ENCODE measurements around the gene SLC25A42. TPM values are rescaled to one million over a fixed set of nuclear protein-coding genes. Genes with fewer than 3 reads are reported as not detected.
A peak's percentile ranks its signal among the peaks of the same experiment; 100 is the strongest.
"Not testable (repeated sequence)": the region's sequence is repeated elsewhere in the genome, so short reads cannot be mapped to it uniquely, and the experiment has no call there.

SLC25A42 gene
- 12.9 TPM for polyA plus RNA-seq
- long read RNA-seq, donor 1 = 0 reads
- long read RNA-seq, donor 2, partial matches to known transcripts = 15 of 37 reads
- long read RNA-seq, donor 2, other reads (novel, unspliced or antisense) = 18 of 37 reads
- long read RNA-seq, donor 3 = 0 reads
- long read RNA-seq, donor 4 = 0 reads
- long read RNA-seq, donor 5 = 0 reads
- long read RNA-seq, donor 6, partial matches to known transcripts = 16 of 28 reads
- long read RNA-seq, donor 6, other reads (novel, unspliced or antisense) = 10 of 28 reads
- long read RNA-seq, donor 7 = 0 reads
- long read RNA-seq, donor 8, partial matches to known transcripts = 0 of 2 reads
- long read RNA-seq, donor 8, other reads (novel, unspliced or antisense) = 0 of 2 reads
- long read RNA-seq, donor 9, partial matches to known transcripts = 0 of 1 reads
- long read RNA-seq, donor 9, other reads (novel, unspliced or antisense) = 0 of 1 reads
- long read RNA-seq, donor 10, partial matches to known transcripts = 15 of 27 reads
- long read RNA-seq, donor 10, other reads (novel, unspliced or antisense) = 11 of 27 reads
- long read RNA-seq, donor 11, partial matches to known transcripts = 7 of 8 reads
- long read RNA-seq, donor 11, other reads (novel, unspliced or antisense) = 0 of 8 reads

GRCh38 chr19:19063183-19064097, at the start of gene SLC25A42:
Gene SLC25A42, plus strand, starts transcription at chr19:19063994. Its CDS starts 32,131 bp downstream, at chr19:19096125.
- DNase-seq = peak; percentile 100
- Histone ChIP-seq H3K27me3 (ENCODE audit: control insufficient read depth, insufficient read depth, low read length) (no peaks in the 10 kb centered on the region), H3K4me1 (ENCODE audit: control insufficient read depth, insufficient read depth, low read length) (peaks cover 9% of the 10 kb centered on the region), H3K27ac (ENCODE audit: low read length) (peak within 1 kb of the TSS; percentile 42), H3K9me3 (ENCODE audit: control insufficient read depth, low read depth, low read length) (no peaks in the 10 kb centered on the region), H3K4me3 (ENCODE audit: low read length) (peak within 1 kb of the TSS; percentile 75), H3K36me3 (ENCODE audit: control insufficient read depth, insufficient read depth, low read length) (peaks cover 11% of the 10 kb centered on the region)
- WGBS (ENCODE audit: insufficient coverage, low lambda C conversion rate) = no CpG with 5 or more reads among the region's 77 CpGs

GRCh38 chr19:19021115-19021514, 42.7 kb upstream of the SLC25A42 start:
- Histone ChIP-seq H3K27ac (ENCODE audit: low read length) (no peak overlapping the region), H3K9me3 (ENCODE audit: control insufficient read depth, low read depth, low read length) (no peaks in the 10 kb centered on the region), H3K4me1 (ENCODE audit: control insufficient read depth, insufficient read depth, low read length) (peaks cover 2% of the 10 kb centered on the region), H3K36me3 (ENCODE audit: control insufficient read depth, insufficient read depth, low read length) (peaks cover 62% of the 10 kb centered on the region), H3K4me3 (ENCODE audit: low read length) (no peak overlapping the region), H3K27me3 (ENCODE audit: control insufficient read depth, insufficient read depth, low read length) (no peaks in the 10 kb centered on the region)
- WGBS (ENCODE audit: insufficient coverage, low lambda C conversion rate) = 80% methylated on average over 2 of the region's 3 CpGs
- no peak for DNase-seq

- no peak overlapping the region for H3K4me3 ChIP-seq (ENCODE audit: low read length)
- H3K27ac ChIP-seq (ENCODE audit: low read length) = no peak overlapping the region
- peaks cover 66% of the 10 kb centered on the region for H3K36me3 ChIP-seq (ENCODE audit: control insufficient read depth, insufficient read depth, low read length)
- no peaks in the 10 kb centered on the region for H3K27me3 ChIP-seq (ENCODE audit: control insufficient read depth, insufficient read depth, low read length)
- WGBS (ENCODE audit: insufficient coverage, low lambda C conversion rate) = no CpG with 5 or more reads among the region's 4 CpGs
- no peaks in the 10 kb centered on the region for H3K4me1 ChIP-seq (ENCODE audit: control insufficient read depth, insufficient read depth, low read length)
- H3K9me3 ChIP-seq (ENCODE audit: control insufficient read depth, low read depth, low read length) = no peaks in the 10 kb centered on the region
- DNase-seq = no peak
Observed at GRCh38 chr19:19022380-19022961, 41.3 kb upstream of the SLC25A42 start.

GRCh38 chr19:19023376-19023775, 40.4 kb upstream of the SLC25A42 start:
- not testable (repeated sequence) for H3K27me3 ChIP-seq (ENCODE audit: control insufficient read depth, insufficient read depth, low read length); H3K9me3 ChIP-seq (ENCODE audit: control insufficient read depth, low read depth, low read length); H3K27ac ChIP-seq (ENCODE audit: low read length); DNase-seq; H3K4me1 ChIP-seq (ENCODE audit: control insufficient read depth, insufficient read depth, low read length); H3K4me3 ChIP-seq (ENCODE audit: low read length)
- H3K36me3 ChIP-seq (ENCODE audit: control insufficient read depth, insufficient read depth, low read length) = peaks cover 64% of the 10 kb centered on the region
- WGBS (ENCODE audit: insufficient coverage, low lambda C conversion rate) = no CpG with 5 or more reads among the region's 1 CpG

GRCh38 chr19:19025861-19026260, 37.9 kb upstream of the SLC25A42 start:
- Histone ChIP-seq H3K9me3 (ENCODE audit: control insufficient read depth, low read depth, low read length) (no peaks in the 10 kb centered on the region), H3K4me3 (ENCODE audit: low read length) (no peak overlapping the region), H3K36me3 (ENCODE audit: control insufficient read depth, insufficient read depth, low read length) (peaks cover 77% of the 10 kb centered on the region), H3K27me3 (ENCODE audit: control insufficient read depth, insufficient read depth, low read length) (no peaks in the 10 kb centered on the region), H3K4me1 (ENCODE audit: control insufficient read depth, insufficient read depth, low read length) (no peaks in the 10 kb centered on the region), H3K27ac (ENCODE audit: low read length) (no peak overlapping the region)
- 100% methylated on average over 2 of the region's 11 CpGs for WGBS (ENCODE audit: insufficient coverage, low lambda C conversion rate)
- no peak for DNase-seq

- no peaks in the 10 kb centered on the region for H3K9me3 ChIP-seq (ENCODE audit: control insufficient read depth, low read depth, low read length)
- H3K4me3 ChIP-seq (ENCODE audit: low read length) = no peak overlapping the region
- peaks cover 78% of the 10 kb centered on the region for H3K36me3 ChIP-seq (ENCODE audit: control insufficient read depth, insufficient read depth, low read length)
- 100% methylated on average over 2 of the region's 10 CpGs for WGBS (ENCODE audit: insufficient coverage, low lambda C conversion rate)
- no peak for DNase-seq
- H3K4me1 ChIP-seq (ENCODE audit: control insufficient read depth, insufficient read depth, low read length) = no peaks in the 10 kb centered on the region
- no peaks in the 10 kb centered on the region for H3K27me3 ChIP-seq (ENCODE audit: control insufficient read depth, insufficient read depth, low read length)
- H3K27ac ChIP-seq (ENCODE audit: low read length) = no peak overlapping the region
Observed at GRCh38 chr19:19026299-19026971, 37.4 kb upstream of the SLC25A42 start.

GRCh38 chr19:19027228-19027627, 36.6 kb upstream of the SLC25A42 start:
- H3K4me1 ChIP-seq (ENCODE audit: control insufficient read depth, insufficient read depth, low read length) = peaks cover 3% of the 10 kb centered on the region
- H3K36me3 ChIP-seq (ENCODE audit: control insufficient read depth, insufficient read depth, low read length) = peaks cover 77% of the 10 kb centered on the region
- DNase-seq = no peak
- no peaks in the 10 kb centered on the region for H3K9me3 ChIP-seq (ENCODE audit: control insufficient read depth, low read depth, low read length)
- no peak overlapping the region for H3K27ac ChIP-seq (ENCODE audit: low read length)
- H3K27me3 ChIP-seq (ENCODE audit: control insufficient read depth, insufficient read depth, low read length) = no peaks in the 10 kb centered on the region
- no CpG with 5 or more reads among the region's 4 CpGs for WGBS (ENCODE audit: insufficient coverage, low lambda C conversion rate)
- H3K4me3 ChIP-seq (ENCODE audit: low read length) = no peak overlapping the region

GRCh38 chr19:19028526-19028925, 35.3 kb upstream of the SLC25A42 start:
- Histone ChIP-seq H3K27ac (ENCODE audit: low read length) (no peak overlapping the region), H3K4me3 (ENCODE audit: low read length) (no peak overlapping the region), H3K9me3 (ENCODE audit: control insufficient read depth, low read depth, low read length) (no peaks in the 10 kb centered on the region), H3K36me3 (ENCODE audit: control insufficient read depth, insufficient read depth, low read length) (peaks cover 65% of the 10 kb centered on the region), H3K27me3 (ENCODE audit: control insufficient read depth, insufficient read depth, low read length) (no peaks in the 10 kb centered on the region), H3K4me1 (ENCODE audit: control insufficient read depth, insufficient read depth, low read length) (peaks cover 7% of the 10 kb centered on the region)
- no peak for DNase-seq
- no CpG with 5 or more reads among the region's 9 CpGs for WGBS (ENCODE audit: insufficient coverage, low lambda C conversion rate)

- Histone ChIP-seq H3K9me3 (ENCODE audit: control insufficient read depth, low read depth, low read length) (no peaks in the 10 kb centered on the region), H3K27ac (ENCODE audit: low read length) (no peak overlapping the region), H3K36me3 (ENCODE audit: control insufficient read depth, insufficient read depth, low read length) (peaks cover 38% of the 10 kb centered on the region), H3K4me1 (ENCODE audit: control insufficient read depth, insufficient read depth, low read length) (peaks cover 13% of the 10 kb centered on the region), H3K4me3 (ENCODE audit: low read length) (no peak overlapping the region), H3K27me3 (ENCODE audit: control insufficient read depth, insufficient read depth, low read length) (no peaks in the 10 kb centered on the region)
- 63% methylated on average over 2 of the region's 5 CpGs for WGBS (ENCODE audit: insufficient coverage, low lambda C conversion rate)
- DNase-seq = no peak
Observed at GRCh38 chr19:19031891-19032290, 31.9 kb upstream of the SLC25A42 start.
